DMS153 treated with DMSO at 0.1 percent for 48 hours (cell line): Measurements from ENCODE around the gene SECISBP2.

Source experiments
- DNase-seq: peaks from one replicate; lab custom pipeline; 2025; ENCODE audit not compliant: unreplicated experiment; lab: John Stamatoyannopoulos, UW

SECISBP2 gene

DNA sequence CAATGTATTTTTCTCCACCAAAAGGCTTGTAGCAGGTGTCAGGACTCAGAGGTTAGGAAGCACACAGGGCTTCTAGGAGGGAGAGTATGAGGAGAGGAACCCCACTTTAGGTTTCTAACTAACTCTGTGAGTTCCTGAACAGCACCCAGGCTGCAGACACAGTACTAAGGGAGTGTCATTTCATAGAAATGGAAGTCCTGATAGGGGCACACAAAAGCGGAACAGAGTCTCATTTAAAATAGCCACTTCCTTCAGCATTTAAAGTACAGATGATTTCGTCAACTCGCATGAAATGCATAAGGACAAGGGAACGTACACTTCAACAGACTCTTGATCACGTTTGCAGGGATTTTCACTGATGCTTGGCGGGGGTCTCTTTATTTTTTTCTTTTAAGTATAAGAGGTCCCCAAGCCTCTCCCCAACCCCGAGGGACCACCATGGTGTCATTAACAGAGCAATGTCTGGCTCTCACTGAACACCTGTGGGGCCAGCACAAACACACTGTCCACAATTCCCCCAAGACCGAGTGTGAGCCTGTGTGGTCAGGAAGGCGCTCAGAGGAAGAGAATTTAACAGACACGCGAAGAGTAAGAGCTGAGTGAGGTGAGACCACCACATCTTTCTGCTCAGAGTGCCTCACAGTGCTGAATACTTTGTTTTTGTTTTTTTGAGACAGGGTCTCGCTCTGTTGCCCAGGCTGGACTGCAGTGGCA is 82.3 kb downstream of the SECISBP2 start:
- no peak for DNase-seq

- DNase-seq, result no peak
Observed at GRCh38 chr9:89402695-89403427, 84.6 kb downstream of the SECISBP2 start.

DNA sequence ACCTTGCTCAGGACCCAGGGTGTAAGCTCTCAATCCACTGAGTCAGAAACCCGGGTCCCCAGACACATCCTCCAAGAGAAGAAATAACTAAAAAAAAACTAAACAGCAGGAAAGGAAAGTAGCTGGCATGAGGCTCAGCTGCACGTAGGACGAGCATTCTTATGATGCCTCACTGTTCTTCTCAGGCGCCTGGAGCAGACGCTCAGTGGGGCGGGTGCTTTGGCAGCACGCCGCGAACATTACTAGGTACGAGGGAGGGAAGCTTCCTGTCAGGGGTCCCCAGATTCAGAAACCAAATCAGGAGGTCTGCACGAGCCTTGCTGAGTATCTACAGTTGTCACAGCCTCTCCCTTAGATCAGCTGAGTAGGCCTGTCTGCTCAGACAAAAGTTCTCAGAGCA is 85.8 kb downstream of the SECISBP2 start:
- no peak for DNase-seq

- no peak for DNase-seq
Observed at GRCh38 chr9:89405826-89406225, 87.5 kb downstream of the SECISBP2 start.

- no peak for DNase-seq
Observed at GRCh38 chr9:89407070-89407469, 88.8 kb downstream of the SECISBP2 start.

DNA sequence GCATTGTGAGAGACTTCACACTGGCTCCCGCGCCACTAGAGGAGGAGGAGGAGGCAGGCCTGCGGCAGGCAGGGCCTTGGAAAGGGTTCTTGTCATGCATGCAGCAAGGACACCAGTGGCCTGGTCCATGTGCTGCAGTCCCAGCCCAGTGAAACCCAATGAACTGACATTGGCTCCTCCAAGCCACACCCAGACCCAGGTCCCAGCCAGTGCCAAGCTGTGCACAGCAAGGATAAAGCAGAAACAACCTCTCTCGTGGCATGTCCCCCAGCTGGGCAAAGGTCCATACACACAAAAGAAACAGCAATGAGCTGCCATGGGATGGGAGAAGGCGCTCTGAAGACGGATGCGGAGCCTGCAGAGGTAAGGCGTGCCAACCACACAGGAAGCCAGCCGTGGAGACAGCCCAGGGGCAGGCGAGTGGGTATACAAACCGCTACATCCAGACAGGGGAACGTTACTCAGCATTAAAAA is 90.4 kb downstream of the SECISBP2 start:
- DNase-seq, result no peak
